Stimulated activated CD8-positive, alpha-beta memory T cell treated with anti-CD3 and anti-CD28 coated beads, Interleukin-7, amount 100 ng/mL, for 1 hour (primary cell): ENCODE results near the gene PEA15.

Source experiments
- DNase-seq, 2 donors: peaks; one replicate each; pipeline ENCODE4 v3.0.0-alpha.2; 2020; ENCODE audit warnings: low read depth in 2 of 2

The PEA15 gene

GRCh38 chr1:160239582-160240299 lies 34.6 kb downstream of the PEA15 start:
- no peak for DNase-seq

- DNase-seq: no peak
Measured at GRCh38 chr1:160243767-160244166, 38.6 kb downstream of the PEA15 start.

- DNase-seq: no peak
Measured at GRCh38 chr1:160244209-160244608, 39.0 kb downstream of the PEA15 start.

- no peak for DNase-seq
Measured at GRCh38 chr1:160245434-160245833, 40.2 kb downstream of the PEA15 start.

- DNase-seq: no peak
Measured at GRCh38 chr1:160247053-160247452, 41.9 kb downstream of the PEA15 start.

DNA sequence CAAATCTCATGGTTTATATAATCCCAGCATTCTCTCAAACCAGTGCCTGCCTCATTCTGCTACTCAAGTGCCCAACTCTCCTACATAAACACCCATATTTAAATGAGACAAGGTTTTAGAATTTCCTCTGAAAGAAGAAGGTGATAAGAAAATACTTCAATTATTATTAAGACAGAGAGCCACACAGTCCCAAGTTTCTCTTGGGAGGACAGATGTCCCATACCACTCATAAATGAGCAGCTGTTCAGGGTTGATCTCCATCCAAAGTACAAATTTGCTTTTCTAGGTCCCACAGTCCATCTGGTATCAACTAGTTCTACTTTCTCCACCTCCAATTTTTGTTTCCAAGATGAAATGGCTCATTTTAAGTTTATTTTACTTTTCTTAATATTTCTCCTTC lies 45.8 kb downstream of the PEA15 start:
- no peak for DNase-seq

DNA sequence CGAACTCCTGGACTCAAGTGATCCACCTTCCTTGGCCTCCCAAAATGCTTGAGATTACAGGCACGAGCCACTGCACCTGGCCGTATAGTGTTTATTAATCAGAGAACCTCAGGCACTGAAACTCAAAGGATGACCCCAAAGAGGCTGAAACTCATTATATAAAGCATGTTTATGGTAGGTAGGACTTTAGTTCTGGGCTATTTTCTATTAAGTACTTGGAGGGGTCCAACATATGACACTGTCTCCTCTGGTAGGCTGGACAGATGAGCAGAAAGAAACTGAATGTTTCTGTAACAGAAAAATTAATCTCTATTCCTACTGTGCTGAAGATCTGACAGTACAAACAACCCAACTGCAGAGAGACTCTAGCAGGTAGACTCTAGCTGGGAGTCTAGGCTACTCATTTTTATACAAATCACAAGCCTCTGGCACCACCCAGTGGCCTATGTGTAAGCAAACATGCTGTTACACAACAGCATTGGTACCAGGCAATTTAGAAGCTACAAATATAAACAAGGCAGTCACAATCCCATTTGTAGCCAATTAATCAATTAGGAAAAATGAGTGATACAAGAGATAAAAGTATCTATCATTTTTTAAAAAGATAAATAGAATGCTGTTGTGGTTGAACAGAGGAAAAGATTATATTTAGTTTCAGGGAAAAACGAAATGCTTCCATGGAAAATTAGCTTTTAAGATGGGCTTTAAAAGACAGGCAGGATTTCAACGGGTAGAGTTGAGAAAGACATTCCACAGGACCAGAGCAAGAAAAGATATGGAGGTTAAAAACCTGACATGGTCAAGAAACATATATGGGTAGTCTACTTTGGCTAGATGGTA lies 46.7 kb downstream of the PEA15 start:
- peak in 1 of 2 donors; percentile 5 for DNase-seq

DNA sequence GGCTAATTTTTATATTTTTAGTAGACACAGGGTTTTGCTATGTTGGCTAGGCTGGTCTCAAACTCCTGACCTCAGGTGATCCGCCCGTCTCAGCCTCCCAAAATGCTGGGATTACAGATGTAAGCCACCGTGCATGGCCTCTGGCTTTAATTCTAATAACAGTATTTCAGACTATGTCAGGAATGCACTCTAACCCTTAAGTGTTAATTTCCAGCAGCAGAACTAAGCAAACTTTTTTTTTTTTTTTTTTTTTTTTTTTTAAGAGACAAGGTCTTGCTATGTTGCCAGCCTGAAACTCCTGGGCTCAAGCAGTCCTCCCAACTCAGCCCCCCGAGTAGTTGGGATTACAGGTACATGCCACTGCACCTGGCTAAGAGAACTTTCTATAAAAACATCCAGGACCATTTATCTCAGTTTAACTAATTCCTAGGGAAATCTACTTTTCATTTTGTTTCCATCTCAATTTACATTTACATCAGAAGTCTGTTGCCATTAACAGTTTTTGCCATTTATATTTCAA lies 50.7 kb downstream of the PEA15 start:
- no peak for DNase-seq

DNA sequence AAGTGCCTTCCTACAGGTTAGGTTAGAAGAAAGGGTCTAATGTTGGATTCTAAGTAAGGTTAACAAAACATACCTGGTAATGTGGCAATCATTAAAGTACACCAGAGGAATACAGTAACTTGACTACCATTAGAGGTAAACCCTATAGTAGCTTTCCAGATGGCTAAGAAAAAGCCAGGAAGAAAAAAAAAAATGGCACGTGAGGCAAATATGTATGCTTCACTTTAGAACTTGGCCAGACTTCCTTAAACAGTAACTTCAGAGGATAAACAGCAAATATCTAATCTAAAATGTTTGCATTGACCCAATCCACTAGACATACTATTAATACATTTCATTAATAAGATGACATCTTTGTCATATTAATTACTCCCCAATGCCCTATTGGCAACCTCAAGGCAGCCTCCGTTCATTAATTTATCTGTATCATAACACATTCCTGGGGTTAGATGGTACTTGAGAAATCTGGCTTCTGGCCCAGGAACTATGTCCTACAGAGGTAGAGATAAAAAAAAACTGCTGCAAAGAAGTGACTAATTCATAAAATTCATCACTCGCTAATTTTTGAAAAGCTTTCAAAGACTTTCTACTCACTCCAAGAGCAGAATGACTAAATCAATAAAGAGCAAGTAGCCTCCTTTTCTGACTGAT lies 51.3 kb downstream of the PEA15 start:
- DNase-seq: no peak

GRCh38 chr1:160257411-160258015 lies 52.3 kb downstream of the PEA15 start:
- no peak for DNase-seq

- DNase-seq: no peak
Measured at GRCh38 chr1:160258177-160258798, 53.1 kb downstream of the PEA15 start.

GRCh38 chr1:160260406-160261382 lies 55.5 kb downstream of the PEA15 start:
- DNase-seq: no peak

DNA sequence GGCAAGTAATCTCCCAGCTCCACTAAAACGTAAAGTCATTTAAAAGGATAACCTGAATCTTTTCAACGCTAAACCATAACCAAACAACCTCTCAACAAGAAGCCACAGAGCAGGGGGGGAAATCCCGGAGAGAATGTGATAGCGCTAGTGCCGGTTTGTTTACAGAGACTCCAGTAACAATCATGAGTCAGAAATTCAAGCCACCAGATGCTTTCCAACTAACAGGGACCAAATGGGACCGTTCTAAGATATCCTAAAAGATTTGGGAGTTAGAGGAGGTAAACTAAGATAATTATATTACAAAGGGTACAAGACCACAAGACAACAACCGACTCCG lies 56.3 kb downstream of the PEA15 start:
- DNase-seq: peak; percentile 21 to 35

DNA sequence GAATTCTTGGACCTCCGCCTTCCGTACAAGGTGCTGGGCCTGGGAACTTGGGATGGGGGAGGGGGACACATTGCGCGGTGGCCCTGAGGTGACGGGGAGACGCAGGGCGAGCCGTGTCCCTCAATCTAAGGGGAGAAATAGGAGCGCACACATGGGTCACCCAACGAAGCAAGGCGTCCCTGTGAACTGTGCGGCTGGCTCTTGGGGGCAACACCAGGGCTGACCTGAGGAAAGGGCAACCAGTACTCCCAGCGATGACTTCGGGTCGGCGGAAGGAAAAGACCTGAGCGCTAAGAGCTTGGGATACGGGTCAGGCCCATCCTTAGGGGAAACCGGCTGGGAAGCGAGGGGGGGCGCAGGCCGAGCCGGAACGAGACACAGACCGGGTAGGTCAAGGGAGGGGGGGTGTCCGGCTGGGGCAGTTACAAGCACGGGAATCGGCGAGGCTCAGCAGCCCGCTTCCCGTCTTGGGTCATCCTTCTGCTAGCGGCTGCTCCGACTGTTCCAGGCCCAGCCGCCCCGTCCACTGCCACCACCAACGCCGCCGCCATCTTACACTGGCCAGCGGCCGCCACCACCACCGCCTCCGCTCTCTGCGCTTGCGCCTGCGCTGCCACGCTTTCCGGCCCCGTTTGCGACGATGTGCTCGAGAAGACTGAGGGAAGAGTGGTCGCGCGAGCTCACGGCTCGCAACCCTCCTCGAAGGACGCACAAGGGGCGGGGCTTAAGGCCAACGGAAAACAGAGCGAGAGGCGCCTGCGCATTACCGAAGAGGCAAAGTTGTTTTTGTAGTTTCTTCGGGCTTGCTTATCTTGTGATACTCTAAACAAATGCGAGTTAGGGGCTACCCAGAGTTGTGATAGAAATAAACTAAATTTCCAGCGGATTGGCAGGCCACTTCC lies 57.0 kb downstream of the PEA15 start, which contains the start of gene DCAF8:
Gene DCAF8 (minus strand): TSS at position 657 of the 902 bp plus-strand sequence. CDS start 18,541 bp downstream, outside the sequence.
- peak; percentile 92 to 96 for DNase-seq

DNA sequence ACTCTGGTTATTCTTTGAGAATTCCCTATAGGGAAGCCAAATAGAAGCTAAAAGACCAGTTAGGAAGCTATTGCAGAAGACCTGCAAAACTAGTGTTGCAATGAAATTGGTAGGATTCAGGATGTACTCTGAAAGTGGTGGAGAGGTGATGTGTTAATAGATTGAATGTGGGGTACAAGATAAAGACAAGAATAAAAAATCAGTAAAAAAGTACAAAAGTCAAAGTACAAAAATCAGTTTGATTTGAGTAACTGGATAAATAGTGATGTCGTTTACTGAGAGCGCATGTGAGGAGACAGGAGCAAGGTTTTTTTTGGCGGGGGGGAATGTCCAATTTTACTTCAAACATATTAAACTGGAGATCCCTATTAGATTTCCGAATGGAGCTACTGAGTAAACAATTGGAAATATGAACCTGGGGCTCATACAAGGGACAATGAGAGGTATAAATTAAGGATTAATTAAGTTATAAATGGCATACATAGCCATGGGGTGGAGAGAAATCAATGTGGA lies 59.7 kb downstream of the PEA15 start:
- no peak for DNase-seq
